HS-5 (cell line): Measurements from ENCODE around the gene THBS1.

Experiments used
- DNase-seq: peaks from one replicate; pipeline ENCODE4 v3.0.0-alpha.2; 2012; ENCODE audit warnings: low read depth

Gene THBS1

DNA sequence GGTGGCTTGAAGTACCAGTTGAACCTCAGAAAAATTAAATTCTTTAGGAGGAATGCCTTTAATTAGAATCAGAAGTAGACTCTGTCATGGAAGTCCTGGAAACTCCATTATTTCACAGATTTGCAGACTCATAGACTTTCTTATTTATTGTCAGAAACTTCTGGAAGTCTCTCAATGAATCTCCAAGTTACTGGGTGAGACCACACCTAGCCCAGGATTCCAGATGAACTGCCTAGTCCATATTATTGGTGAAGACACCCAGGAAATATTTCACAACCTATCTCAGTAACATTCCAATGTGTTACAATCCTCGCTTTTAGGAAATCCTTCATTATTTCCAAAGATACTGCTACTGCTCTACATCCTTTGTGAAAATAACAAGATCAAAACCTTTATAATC, 6.5 kb upstream of the THBS1 start:
- no peak for DNase-seq

DNA sequence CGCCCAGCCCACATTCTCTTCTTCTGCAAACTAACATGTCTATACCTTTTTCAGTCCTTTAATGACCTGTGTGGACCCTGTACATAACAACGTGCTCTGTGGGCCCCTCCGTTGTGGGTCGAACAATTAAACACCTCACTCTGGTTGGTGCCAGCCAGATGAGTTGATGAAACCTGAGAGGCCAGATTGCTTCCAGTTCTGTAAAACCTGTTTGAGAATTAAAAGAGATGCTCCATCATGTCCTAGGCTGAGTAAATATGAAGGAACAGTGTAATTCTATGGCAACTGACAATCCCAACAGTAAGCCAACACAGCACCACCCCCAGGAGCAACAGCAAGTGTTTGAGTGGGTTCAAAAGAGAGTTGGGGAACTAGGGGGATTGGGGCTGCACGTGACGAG, 5.7 kb upstream of the THBS1 start:
- DNase-seq, result no peak

DNA sequence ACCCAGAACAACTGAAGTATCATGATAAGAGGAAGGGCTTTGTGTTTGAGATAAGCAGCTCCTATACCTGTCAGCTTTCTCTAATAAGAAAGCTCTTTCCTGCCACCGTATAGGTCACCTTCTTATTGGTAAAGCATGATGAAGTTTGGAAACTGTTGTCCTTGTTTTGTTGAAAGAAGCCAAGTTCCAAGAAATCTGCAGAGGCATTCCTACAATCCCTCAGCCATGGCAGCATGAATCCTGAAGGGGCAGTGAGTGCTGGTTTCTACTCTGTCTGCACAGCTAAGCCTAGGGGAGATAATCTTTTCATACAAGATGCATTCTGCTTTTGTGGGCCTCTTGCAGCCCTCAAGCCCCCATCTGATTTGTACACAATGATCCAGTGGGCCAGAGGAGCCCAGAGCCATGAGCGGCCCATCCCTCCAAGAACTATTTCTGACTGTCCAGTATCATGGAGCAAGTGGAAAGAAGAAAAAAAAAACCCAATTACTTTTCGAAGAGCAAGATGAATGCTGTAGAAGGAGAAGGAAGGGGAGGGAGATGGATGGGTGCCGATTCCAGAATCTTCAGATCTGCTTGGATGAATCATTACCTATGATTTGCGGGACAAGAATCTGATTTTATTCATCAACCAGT, 1.9 kb upstream of the THBS1 start:
- DNase-seq, result no peak

DNA sequence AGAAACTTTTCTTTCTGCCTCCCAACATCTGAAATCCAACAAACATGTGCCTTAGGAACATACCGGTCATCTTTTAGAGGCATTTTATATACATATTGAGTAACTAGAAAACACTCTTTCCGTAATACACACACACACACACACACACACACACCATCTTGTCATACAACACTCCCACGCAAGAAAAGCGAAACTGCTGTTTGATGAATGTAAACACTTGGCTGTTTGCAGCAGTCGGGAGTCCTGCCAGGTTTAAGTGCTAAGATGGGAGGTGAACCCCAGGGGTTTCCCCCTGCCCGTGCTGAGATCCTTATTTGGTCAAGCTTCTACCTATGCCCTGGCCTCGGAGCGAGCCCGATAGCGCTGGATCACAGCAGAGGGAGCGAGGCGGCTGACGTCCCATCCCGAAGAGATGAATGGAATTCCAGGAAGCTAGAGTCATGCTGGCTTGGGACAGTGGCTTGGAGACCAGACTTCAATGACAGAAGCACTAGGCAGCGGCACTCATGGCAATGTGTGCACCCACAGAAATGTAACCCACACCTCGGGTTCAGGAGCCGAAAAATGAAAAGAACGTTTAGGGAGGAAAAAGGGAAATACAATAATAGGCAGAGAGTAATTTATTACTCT, 1.3 kb upstream of the THBS1 start:
- peak; percentile 78 for DNase-seq

DNA sequence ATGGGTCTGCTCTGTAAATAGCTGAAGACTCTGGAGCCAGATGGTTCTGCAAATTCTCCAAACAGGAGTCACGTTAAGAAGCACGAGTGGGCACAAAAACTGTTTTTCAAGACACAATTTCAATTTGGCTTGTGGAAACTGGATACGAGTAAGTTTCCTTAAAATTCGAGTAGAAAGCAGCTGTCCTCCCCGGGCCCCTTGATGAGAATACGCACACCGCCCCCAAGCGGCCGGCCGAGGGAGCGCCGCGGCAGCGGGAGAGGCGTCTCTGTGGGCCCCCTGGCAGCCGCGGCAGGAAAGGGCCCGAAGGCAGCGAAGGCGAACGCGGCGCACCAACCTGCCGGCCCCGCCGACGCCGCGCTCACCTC, 778 bp upstream of the THBS1 start:
- DNase-seq, result peak; percentile 77

DNA sequence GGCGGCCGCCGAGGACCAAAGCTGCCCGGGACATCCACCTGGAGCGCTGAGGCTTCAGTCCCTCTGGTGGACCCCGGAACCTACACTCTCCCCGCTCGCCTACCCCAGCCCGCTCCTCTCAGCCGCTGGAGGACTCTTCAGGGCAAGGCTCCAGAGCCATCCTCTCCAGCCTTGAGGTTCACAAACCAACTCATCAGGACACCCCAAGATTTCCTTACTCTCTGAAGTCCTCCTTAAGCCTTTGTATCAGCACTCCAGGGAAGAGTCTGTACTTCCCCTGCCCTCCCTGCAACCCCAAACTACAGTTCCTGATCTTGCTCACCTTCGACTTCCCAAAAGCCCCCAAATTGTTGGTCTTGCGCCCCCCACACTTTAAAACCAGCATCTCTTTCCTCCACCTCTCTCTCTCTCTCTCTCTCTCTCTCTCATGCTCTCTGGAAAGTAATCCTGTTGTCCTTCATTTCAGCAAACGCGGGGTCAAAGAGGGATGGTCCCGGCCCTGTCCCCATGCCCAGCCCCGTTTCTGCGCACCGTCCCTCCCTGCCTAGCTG, 438 bp downstream of the THBS1 start:
- no peak for DNase-seq

DNA sequence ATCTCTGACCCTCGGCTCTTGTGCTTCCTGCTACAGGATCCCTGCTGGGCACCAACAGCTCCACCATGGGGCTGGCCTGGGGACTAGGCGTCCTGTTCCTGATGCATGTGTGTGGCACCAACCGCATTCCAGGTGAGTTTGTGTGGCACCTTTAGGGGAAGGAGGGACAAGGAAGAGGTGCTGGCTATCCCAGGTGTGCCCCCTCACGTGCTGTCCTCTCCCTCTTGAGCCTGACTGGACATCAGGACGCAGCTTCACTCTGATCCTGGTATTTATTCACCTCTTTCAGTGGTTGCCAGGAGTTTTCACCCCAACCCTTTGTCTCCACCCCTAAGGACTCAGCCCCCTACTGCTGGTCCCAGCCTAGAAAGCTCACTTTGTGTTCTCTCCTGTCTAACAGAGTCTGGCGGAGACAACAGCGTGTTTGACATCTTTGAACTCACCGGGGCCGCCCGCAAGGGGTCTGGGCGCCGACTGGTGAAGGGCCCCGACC, 960 bp downstream of the THBS1 start:
- no peak for DNase-seq

DNA sequence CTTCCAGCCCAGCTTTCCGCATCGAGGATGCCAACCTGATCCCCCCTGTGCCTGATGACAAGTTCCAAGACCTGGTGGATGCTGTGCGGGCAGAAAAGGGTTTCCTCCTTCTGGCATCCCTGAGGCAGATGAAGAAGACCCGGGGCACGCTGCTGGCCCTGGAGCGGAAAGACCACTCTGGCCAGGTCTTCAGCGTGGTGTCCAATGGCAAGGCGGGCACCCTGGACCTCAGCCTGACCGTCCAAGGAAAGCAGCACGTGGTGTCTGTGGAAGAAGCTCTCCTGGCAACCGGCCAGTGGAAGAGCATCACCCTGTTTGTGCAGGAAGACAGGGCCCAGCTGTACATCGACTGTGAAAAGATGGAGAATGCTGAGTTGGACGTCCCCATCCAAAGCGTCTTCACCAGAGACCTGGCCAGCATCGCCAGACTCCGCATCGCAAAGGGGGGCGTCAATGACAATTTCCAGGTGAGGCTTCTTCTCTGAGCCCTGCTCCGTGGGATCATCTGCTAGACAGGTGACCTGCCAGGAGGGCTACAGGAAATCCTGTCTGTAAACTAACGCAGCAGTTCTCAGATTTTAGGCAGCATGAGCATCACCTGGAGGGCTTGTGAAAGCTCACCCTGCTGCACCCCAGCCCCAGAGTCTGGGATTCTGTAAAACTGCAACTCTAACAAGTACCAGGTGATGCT, 1.6 kb downstream of the THBS1 start:
- DNase-seq, result no peak

DNA sequence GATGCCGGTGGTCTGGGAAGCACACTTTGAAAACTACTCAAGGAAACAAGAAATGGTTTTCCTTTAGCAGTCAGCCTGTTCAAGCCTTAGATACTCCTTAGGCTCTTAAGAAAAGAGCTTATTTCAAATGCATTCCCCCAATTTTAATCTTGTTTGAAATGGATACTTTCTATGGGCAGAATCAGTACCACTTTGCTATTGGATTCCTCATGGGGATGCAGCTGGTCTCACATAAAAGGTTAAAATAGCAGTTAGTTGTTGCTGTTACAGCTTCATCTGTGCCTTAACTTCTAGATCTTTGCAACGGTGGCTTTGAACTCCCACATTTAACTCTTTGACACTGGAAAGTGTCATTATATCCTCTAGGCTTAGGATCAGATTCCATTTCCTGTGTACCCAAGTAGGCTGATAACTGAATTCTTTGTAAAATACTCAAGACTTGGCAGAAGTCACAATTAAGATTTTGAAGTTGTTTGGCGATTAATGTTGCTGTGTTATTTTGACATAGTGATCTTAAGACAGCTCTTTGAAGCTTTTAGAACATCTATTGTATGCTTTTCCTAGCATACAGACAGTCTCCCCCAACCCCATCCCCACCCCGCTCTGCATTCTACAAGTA, 2.2 kb downstream of the THBS1 start:
- no peak for DNase-seq

DNA sequence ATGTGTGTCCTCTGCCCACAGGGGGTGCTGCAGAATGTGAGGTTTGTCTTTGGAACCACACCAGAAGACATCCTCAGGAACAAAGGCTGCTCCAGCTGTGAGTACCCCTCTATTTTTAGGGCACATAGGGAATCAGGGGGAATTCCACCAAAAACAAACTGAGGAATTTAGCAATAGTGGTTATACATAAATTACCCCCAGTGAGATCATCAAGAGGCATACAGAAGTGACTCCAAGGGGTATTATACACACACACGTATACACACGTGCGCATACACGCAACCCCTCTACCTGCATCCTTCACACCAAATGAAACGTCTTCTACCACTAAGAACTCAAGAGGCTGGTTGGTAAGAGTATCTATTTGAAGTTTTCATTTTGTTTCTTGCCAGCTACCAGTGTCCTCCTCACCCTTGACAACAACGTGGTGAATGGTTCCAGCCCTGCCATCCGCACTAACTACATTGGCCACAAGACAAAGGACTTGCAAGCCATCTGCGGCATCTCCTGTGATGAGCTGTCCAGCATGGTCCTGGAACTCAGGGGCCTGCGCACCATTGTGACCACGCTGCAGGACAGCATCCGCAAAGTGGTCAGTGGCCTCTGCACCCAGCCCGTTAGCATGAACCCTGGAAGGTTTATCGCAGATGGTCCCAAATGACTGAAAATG, 2.9 kb downstream of the THBS1 start:
- no peak for DNase-seq

DNA sequence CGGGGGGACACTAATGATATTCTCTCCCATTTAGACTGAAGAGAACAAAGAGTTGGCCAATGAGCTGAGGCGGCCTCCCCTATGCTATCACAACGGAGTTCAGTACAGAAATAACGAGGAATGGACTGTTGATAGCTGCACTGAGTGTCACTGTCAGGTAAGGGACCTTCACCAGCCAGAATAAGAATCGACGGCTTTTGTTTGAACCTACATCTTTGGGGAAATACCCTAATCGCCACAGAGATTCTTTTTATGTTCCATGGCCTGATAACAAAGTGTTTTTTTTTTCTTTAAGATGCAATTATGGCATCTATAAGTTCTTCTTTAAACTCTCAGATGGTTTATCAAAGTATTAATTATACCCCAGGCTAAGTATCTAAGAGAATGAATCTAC, 3.4 kb downstream of the THBS1 start:
- DNase-seq, result no peak

DNA sequence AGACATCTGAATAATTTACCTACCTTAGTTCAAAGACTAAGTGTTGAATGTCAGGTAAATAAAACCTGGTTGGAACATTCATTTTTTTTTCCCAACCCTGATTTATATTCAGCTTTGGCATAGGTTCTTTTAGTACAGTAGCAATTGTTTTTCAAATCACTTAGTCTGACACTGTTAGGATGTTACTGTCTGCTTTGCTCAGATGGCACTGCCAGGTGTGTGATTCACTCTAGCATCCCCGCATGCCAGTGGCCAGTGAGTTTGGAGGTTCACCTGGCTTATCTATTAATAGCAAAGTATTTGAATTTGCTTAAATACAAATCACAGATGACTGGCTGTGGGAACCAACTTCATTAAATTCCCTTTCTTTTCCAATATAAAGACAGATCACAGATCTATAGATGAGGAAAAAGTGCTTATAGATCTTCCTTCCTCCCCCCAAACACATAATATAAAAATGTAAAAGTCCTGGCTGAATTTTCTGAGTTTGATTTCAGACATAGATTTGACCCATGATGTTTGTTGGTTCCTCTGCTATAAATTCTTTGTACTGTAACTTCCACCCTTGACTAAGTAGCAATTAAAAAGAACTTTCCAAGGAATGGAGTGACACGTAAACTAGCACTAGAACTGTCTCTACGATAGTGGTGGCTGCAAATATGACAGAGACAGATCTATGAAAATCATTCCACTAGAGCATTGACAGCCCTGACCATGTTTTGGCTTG, 3.9 kb downstream of the THBS1 start:
- DNase-seq, result no peak

DNA sequence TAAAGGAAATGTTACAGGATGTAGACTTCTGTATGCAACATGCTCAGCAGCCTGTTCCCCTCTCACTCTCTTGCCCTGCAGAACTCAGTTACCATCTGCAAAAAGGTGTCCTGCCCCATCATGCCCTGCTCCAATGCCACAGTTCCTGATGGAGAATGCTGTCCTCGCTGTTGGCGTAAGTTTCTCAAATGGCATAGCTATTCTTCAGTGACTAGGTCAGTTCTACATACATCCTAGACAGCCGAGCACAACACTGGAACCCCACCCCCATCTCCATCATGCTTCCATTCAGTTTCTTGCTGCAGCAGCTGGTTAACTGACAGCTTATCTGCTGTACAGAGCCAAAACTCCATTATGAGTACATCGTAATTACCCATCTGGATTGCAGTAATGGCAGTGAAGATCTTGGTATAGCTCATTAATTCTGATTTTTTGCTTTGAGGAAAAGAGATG, 4.5 kb downstream of the THBS1 start:
- no peak for DNase-seq

DNA sequence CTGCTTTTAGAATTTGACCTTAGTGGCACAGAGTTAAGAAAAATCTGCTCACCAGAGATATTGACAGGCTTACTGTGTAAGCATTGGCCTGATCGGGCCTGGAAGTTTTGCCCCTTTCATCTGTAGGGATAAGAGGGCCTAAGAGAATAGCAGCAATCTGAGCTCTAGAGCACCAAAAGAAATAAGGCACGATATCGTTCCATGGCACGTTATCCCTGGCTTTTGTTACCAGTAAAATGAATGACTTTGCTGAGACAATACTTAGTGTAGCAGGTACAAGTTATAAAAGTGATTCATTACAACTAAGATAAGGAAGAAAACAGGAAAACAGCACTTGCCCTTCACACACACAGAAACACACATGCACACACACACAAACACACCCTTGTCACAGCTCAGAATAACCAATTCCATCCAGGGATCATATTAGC, 5.0 kb downstream of the THBS1 start:
- no peak for DNase-seq

DNA sequence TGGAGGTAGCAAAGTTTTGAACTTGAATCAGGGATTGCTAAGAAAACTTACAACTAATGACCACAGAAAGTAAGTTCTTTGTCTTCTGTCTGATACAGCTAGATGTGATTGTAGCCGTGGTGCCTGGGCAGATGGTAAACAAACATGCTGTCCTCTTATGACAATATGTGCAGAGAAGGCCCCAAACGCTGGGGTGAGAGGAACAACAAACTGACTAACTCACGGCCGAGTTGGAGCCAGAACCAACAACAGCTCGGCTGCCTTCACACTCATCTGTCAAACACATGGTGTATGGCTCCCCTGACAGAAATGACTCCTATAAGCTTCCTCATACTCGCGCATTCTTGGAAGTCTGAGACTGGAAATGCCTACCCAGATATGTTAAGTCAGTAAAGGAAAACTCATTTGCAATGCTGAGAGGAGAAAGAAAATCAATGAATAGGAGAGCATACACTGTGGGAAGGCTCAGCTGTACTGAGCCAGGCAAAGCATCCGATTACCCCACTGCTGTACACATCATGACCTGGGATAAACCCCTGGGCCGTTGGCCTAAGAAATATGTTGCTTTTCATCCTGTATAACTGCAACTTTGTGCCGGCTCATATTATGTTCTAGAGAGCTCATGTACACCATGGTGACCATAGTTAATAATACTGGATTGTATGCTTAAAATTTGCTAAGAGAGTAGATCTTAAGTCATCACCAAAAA, 5.7 kb downstream of the THBS1 start:
- no peak for DNase-seq

DNA sequence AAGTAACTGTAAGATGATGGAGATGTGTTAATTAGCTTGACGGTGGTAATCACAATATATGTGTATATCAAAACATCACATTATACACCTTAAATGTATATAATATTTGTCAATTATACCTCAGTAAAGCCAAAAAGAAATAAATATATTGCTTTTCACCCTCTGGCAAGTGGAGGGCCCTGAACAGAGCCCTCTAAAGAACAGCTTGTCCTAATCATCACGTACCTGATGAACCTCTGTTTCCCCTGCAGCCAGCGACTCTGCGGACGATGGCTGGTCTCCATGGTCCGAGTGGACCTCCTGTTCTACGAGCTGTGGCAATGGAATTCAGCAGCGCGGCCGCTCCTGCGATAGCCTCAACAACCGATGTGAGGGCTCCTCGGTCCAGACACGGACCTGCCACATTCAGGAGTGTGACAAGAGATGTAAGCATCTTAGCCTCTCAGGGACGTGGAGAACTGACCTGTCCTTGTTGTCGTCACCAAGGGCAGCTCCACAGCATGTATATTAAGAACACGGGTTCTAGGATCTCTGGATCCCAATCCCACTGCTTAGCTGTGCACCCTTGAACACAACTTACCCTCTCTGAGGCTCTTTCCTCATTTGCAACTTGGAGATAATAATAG, 6.3 kb downstream of the THBS1 start:
- DNase-seq, result no peak

DNA sequence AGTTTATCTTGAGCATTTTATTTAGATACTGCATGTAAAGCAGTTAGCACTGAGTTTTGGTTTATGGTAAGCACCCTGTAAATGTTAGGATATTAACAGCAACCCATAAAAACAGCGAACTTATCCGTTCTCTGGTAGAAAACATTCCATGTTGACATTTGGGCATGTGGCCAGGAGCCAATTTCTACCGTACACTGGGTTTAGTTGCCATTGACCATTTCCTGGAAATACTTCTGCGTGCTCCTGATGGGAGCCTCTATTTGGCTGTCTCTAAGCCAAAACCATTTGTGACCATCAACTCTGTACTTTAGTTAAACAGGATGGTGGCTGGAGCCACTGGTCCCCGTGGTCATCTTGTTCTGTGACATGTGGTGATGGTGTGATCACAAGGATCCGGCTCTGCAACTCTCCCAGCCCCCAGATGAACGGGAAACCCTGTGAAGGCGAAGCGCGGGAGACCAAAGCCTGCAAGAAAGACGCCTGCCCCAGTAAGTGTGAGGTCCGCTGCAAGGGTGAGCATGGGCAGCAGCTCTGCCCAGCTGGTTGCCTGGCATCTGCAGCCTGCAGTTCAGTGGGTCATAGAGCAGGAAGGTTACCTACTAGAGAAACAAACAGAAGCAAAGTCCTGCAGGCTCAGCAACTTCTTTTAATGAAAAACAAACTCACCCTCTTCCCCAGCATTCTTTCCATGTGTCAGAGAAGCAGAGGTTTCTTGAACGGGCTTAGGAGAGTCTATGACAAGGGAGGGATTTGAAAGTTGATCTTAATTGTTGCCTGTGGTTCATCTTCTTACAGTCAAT, 7.1 kb downstream of the THBS1 start:
- DNase-seq, result no peak

DNA sequence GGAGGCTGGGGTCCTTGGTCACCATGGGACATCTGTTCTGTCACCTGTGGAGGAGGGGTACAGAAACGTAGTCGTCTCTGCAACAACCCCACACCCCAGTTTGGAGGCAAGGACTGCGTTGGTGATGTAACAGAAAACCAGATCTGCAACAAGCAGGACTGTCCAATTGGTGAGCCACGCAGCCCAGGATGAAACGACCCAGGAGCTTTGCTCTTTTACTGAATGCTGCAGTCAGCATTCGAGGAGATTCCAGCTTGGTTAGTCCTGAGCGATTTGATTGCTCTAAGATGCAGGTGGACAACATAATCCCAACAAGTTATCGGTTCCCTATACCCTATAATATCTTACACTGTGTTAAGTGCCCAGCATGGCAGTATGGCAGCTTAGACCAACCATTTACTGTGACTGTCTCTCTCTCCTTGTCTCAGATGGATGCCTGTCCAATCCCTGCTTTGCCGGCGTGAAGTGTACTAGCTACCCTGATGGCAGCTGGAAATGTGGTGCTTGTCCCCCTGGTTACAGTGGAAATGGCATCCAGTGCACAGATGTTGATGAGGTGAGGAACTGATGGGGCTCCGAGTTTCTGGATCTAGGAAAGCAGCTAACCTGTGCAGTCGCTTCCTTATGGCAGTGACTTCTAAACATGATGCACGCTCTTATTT, 7.8 kb downstream of the THBS1 start:
- DNase-seq, result no peak
